HEK293 (cell line): ENCODE measurements around the gene RTP5.

ENCODE experiments used
- CTCF ChIA-PET: fragments of 350-600 bp; formaldehyde crosslinking; extraction: SDS; loops from one replicate; lab custom pipeline; 2021; ENCODE audit warnings: antibody characterized with exemption; lab: Yijun Ruan, JAX
- POLR2A ChIA-PET: fragments of 300-600 bp; formaldehyde crosslinking; extraction: SDS; loops from one replicate; lab custom pipeline; 2020; ENCODE audit warnings: antibody characterized with exemption, inconsistent platforms; lab: Yijun Ruan, JAX
- H3K27ac ChIP-seq: fragments of 200-500 bp; sonication (Bioruptor generic); 2 replicates; pipeline ENCODE4 v1.5.1; 2014; ENCODE audit warnings: low read depth, low read length, control low read depth, inconsistent platforms; ENCODE audit errors: extremely low read depth
- H3K36me3 ChIP-seq, 2 experiments: fragments of 200-500 bp in 1 of 2; sonication (Bioruptor generic) in 1 of 2; 1 replicate in 1 of 2; 2 replicates in 1 of 2; pipeline ENCODE4 v1.5.1; 2014 to 2017; ENCODE audit warnings: inconsistent platforms in 2 of 2, low read length in 2 of 2; ENCODE audit not compliant: control insufficient read depth in 2 of 2, insufficient read depth in 1 of 2
- H3K4me1 ChIP-seq: fragments of 200-500 bp; sonication (Bioruptor generic); 2 replicates; pipeline ENCODE4 v1.5.1; 2014; ENCODE audit warnings: mild to moderate bottlenecking, low read length, inconsistent platforms; ENCODE audit not compliant: control insufficient read depth, insufficient read depth
- H3K4me3 ChIP-seq: 2 replicates; pipeline ENCODE4 v1.5.1; 2011; ENCODE audit warnings: low read depth, mild to moderate bottlenecking, control low read depth, low read length, moderate library complexity
- H3K9me3 ChIP-seq: fragments of 200-500 bp; sonication (Bioruptor generic); 2 replicates; pipeline ENCODE4 v1.5.1; 2014; ENCODE audit warnings: low read depth, low read length, inconsistent platforms; ENCODE audit not compliant: control insufficient read depth, insufficient read depth
- GLI4 ChIP-seq: fragments of 450-650 bp; formaldehyde crosslinking; IDR thresholded peaks from 2 replicates; pipeline ENCODE4 v1.5.1; 2016; ENCODE audit warnings: missing biosample characterization, missing genetic modification characterization
- GLIS2 ChIP-seq: fragments of 450-650 bp; formaldehyde crosslinking; IDR thresholded peaks from 2 replicates; pipeline ENCODE4 v1.5.1; 2016; ENCODE audit warnings: missing biosample characterization, missing genetic modification characterization
- HOXA7 ChIP-seq: sonication (generic); formaldehyde crosslinking; IDR thresholded peaks from 2 replicates; pipeline ENCODE4 v1.8.1; 2022; ENCODE audit warnings: missing genetic modification reagents, borderline replicate concordance
- KLF16 ChIP-seq: fragments of 450-650 bp; formaldehyde crosslinking; IDR thresholded peaks from 2 replicates; pipeline ENCODE4 v1.5.1; 2017; ENCODE audit warnings: missing biosample characterization, missing genetic modification characterization
- OVOL3 ChIP-seq: fragments of 450-650 bp; formaldehyde crosslinking; IDR thresholded peaks from 2 replicates; pipeline ENCODE4 v1.5.1; 2016; ENCODE audit warnings: missing biosample characterization, missing genetic modification characterization
- PRDM1 ChIP-seq: fragments of 450-650 bp; formaldehyde crosslinking; IDR thresholded peaks from 2 replicates; pipeline ENCODE4; 2016; ENCODE audit warnings: missing biosample characterization, missing genetic modification characterization
- SALL2 ChIP-seq: fragments of 450-650 bp; formaldehyde crosslinking; IDR thresholded peaks from 2 replicates; pipeline ENCODE4 v1.5.0; 2017; ENCODE audit warnings: missing biosample characterization, mild to moderate bottlenecking, missing genetic modification characterization, borderline replicate concordance
- SETDB1 ChIP-seq: IDR thresholded peaks from one replicate; pipeline ENCODE4 v1.6.1; 2017; ENCODE audit warnings: mild to moderate bottlenecking, low read length, moderate library complexity, mixed read lengths; ENCODE audit not compliant: insufficient read length
- YY2 ChIP-seq: fragments of 450-650 bp; formaldehyde crosslinking; IDR thresholded peaks from 2 replicates; pipeline ENCODE4 v1.5.1; 2016; ENCODE audit warnings: missing biosample characterization, missing genetic modification characterization
- ZEB2 ChIP-seq: fragments of 450-650 bp; formaldehyde crosslinking; IDR thresholded peaks from 2 replicates; pipeline ENCODE4 v1.5.1; 2016; ENCODE audit warnings: missing biosample characterization, missing genetic modification characterization
- ZNF214 ChIP-seq: fragments of 450-650 bp; formaldehyde crosslinking; IDR thresholded peaks from 2 replicates; pipeline ENCODE4 v1.5.1; 2017; ENCODE audit warnings: missing biosample characterization, mild to moderate bottlenecking, missing genetic modification characterization, borderline replicate concordance
- ZNF23 ChIP-seq: fragments of 450-650 bp; formaldehyde crosslinking; IDR thresholded peaks from 2 replicates; pipeline ENCODE4 v1.5.1; 2016; ENCODE audit warnings: missing biosample characterization, missing genetic modification characterization, borderline replicate concordance
- ZNF239 ChIP-seq: fragments of 450-650 bp; formaldehyde crosslinking; IDR thresholded peaks from 2 replicates; pipeline ENCODE4 v1.5.1; 2016; ENCODE audit warnings: missing biosample characterization, missing genetic modification characterization
- ZNF274 ChIP-seq, 2 experiments: fragments of 200-500 bp in 1 of 2; fragments of 450-650 bp in 1 of 2; sonication (Bioruptor generic) in 1 of 2; formaldehyde crosslinking in 1 of 2; IDR thresholded peaks; 2 replicates each; pipeline versions ENCODE4 v1.5.1 to v1.6.1; 2014 to 2016; ENCODE audit warnings: borderline replicate concordance in 1 of 2, inconsistent platforms in 1 of 2, low read length in 1 of 2, missing biosample characterization in 1 of 2, missing genetic modification characterization in 1 of 2
- ZNF302 ChIP-seq: fragments of 450-650 bp; formaldehyde crosslinking; IDR thresholded peaks from 2 replicates; pipeline ENCODE4 v1.5.1; 2016; ENCODE audit warnings: missing biosample characterization, missing genetic modification characterization, low read depth
- ZNF324 ChIP-seq: fragments of 450-650 bp; formaldehyde crosslinking; IDR thresholded peaks from 2 replicates; pipeline ENCODE4 v1.5.1; 2016; ENCODE audit warnings: missing biosample characterization, missing genetic modification characterization
- ZNF335 ChIP-seq: fragments of 450-650 bp; formaldehyde crosslinking; conservative IDR thresholded peaks from 2 replicates; pipeline ENCODE4 v1.5.1; 2016; ENCODE audit warnings: missing biosample characterization, missing genetic modification characterization
- ZNF404 ChIP-seq: fragments of 450-650 bp; formaldehyde crosslinking; IDR thresholded peaks from 2 replicates; pipeline ENCODE4 v1.5.1; 2017; ENCODE audit warnings: missing biosample characterization, missing genetic modification characterization
- ZNF571 ChIP-seq: fragments of 450-650 bp; formaldehyde crosslinking; IDR thresholded peaks from 2 replicates; pipeline ENCODE4 v1.5.0; 2017; ENCODE audit warnings: missing biosample characterization, missing genetic modification characterization
- ZNF610 ChIP-seq: fragments of 450-650 bp; formaldehyde crosslinking; IDR thresholded peaks from 2 replicates; pipeline ENCODE4 v1.5.1; 2016; ENCODE audit warnings: missing biosample characterization, missing genetic modification characterization, borderline replicate concordance
- ZNF777 ChIP-seq: fragments of 450-650 bp; formaldehyde crosslinking; IDR thresholded peaks from 2 replicates; pipeline ENCODE4 v1.5.1; 2017; ENCODE audit warnings: missing biosample characterization, missing genetic modification characterization, borderline replicate concordance
- ZNF843 ChIP-seq: fragments of 450-650 bp; formaldehyde crosslinking; IDR thresholded peaks from 2 replicates; pipeline ENCODE4 v1.5.1; 2016; ENCODE audit warnings: missing biosample characterization, missing genetic modification characterization
- TF ChIP-seq, protein P1 (sequence below): fragments of 450-650 bp; formaldehyde crosslinking; IDR thresholded peaks from 2 replicates; pipeline ENCODE4 v1.5.1; 2016; ENCODE audit warnings: missing biosample characterization, missing genetic modification characterization
- TF ChIP-seq, protein P2 (sequence below): fragments of 450-650 bp; formaldehyde crosslinking; IDR thresholded peaks from 2 replicates; pipeline ENCODE4 v1.5.1; 2017; ENCODE audit warnings: missing biosample characterization, missing genetic modification characterization
- TF ChIP-seq, protein P3 (sequence below): fragments of 450-650 bp; formaldehyde crosslinking; conservative IDR thresholded peaks from 2 replicates; pipeline ENCODE4 v1.5.1; 2016; ENCODE audit warnings: low read depth, missing biosample characterization, missing genetic modification characterization
- TF ChIP-seq, protein P4 (sequence below): fragments of 450-650 bp; formaldehyde crosslinking; IDR thresholded peaks from 2 replicates; pipeline ENCODE4 v1.5.1; 2016; ENCODE audit warnings: missing biosample characterization, missing genetic modification characterization
- TF ChIP-seq, protein P5 (sequence below): fragments of 450-650 bp; formaldehyde crosslinking; IDR thresholded peaks from 2 replicates; pipeline ENCODE4 v1.5.1; 2016; ENCODE audit warnings: missing biosample characterization, missing genetic modification characterization

Gene RTP5

DNA sequence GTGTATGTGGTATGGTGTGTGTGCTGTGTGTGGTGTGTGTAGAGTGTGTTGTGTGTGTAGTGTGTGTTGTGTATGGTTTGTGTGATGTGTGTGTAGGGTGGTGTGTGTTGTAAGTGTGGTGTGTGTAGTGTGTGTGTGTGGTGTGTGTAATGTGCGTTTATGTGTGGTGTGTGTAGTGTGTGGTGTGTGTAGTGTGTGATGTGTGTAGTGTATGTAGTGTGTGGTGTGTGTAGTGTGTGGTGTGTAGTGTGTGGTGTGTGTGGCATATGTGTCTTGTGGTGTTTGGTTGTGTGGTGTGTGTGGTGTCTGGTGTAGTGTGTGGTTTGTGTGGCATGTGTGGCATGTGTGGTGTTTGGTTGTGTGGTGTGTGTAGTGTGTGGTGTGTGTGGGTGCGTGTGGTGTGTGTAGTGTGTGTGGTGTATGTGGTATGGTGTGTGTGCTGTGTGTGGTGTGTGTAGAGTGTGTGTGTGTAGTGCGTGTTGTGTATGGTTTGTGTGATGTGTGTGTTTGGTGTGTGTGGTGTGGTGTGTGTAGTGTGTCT, 4.0 kb upstream of the RTP5 start (continued):
- TF ChIP-seq, protein P1, sequence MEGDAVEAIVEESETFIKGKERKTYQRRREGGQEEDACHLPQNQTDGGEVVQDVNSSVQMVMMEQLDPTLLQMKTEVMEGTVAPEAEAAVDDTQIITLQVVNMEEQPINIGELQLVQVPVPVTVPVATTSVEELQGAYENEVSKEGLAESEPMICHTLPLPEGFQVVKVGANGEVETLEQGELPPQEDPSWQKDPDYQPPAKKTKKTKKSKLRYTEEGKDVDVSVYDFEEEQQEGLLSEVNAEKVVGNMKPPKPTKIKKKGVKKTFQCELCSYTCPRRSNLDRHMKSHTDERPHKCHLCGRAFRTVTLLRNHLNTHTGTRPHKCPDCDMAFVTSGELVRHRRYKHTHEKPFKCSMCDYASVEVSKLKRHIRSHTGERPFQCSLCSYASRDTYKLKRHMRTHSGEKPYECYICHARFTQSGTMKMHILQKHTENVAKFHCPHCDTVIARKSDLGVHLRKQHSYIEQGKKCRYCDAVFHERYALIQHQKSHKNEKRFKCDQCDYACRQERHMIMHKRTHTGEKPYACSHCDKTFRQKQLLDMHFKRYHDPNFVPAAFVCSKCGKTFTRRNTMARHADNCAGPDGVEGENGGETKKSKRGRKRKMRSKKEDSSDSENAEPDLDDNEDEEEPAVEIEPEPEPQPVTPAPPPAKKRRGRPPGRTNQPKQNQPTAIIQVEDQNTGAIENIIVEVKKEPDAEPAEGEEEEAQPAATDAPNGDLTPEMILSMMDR (tag by site-specific recombination), result 0 out of 2 replicates have a peak, but pooled peaks have one; percentile 3
- TF ChIP-seq ZNF843 (tag by site-specific recombination) (no peak), HOXA7 (no peak), ZNF239 (0 out of 2 replicates have a peak, but pooled peaks have one; percentile 9), ZNF335 (tag by site-specific recombination) (no peak), ZEB2 (no peak), ZNF214 (no peak), OVOL3 (tag by site-specific recombination) (no peak; the same call in 1 of the 2 replicates), SALL2 (tag by site-specific recombination) (no peak), ZNF302 (no peak)
- TF ChIP-seq, protein P2, sequence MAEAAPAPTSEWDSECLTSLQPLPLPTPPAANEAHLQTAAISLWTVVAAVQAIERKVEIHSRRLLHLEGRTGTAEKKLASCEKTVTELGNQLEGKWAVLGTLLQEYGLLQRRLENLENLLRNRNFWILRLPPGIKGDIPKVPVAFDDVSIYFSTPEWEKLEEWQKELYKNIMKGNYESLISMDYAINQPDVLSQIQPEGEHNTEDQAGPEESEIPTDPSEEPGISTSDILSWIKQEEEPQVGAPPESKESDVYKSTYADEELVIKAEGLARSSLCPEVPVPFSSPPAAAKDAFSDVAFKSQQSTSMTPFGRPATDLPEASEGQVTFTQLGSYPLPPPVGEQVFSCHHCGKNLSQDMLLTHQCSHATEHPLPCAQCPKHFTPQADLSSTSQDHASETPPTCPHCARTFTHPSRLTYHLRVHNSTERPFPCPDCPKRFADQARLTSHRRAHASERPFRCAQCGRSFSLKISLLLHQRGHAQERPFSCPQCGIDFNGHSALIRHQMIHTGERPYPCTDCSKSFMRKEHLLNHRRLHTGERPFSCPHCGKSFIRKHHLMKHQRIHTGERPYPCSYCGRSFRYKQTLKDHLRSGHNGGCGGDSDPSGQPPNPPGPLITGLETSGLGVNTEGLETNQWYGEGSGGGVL, result no peak

DNA sequence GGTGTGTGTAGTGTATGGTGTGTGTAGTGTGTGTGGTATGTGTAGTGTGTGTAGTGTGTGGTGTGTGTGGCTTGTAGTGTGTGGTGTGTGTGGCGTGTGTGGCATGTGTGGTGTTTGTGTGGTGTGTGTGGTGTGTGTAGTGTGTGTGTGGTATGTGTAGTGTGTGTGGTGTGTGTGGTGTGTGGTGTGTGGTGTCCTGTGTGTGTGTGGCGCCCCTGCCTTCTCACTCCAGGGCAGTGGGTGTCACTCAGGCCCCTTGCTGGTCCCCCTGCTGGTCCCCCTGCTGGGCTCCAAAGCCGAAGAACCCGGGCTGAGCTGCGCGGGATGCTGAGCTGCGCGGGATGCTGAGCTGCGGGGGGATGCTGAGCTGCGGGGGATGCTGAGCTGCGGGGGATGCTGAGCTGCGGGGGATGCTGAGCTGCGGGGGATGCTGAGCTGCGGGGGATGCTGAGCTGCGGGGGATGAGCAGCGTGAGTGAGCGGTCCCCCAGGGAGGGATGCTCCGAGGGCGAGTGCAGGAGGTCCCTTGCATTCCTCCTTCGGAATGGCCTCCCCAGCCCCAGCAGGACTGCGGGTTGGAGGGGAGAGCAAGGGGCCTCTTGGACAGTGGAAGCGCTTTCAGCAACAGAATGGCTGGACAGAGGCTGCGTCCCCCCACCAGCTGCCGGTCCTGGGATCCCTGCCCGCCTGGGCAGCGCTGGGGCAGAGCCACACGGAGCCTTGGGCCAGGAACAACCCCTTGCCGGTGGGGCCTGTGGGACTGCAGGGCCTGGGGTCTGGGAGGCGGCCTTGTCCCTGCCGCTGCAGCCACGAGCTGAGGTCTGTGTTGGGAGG, 3.4 kb upstream of the RTP5 start:
- Histone ChIP-seq H3K27ac (no peak overlapping the region), H3K4me1 (no peaks in the 10 kb centered on the region), H3K36me3 (no peaks in the 10 kb centered on the region), H3K9me3 (no peaks in the 10 kb centered on the region), H3K4me3 (no peak overlapping the region)
- ChIA-PET POLR2A (interaction anchor here (0.6 to 0.8 kb wide), 2 partner anchors 164 to 930 kb away, joined by 3 to 4 read pairs; partner anchors contain the start of gene ING5), CTCF (no interaction called here)
- TF ChIP-seq ZNF571 (tag by site-specific recombination) (no peak), ZNF610 (no peak), GLI4 (no peak), SETDB1 (no peak), ZNF23 (no peak), ZNF274 (IDR thresholded peaks at IDR 0.05; ENCODE audit: low read length) (no peak), ZNF274 (tag by site-specific recombination; IDR thresholded peaks at IDR 0.05; ENCODE audit: borderline replicate concordance) (no peak), PRDM1 (tag by site-specific recombination) (no peak), YY2 (tag by site-specific recombination) (no peak), GLIS2 (tag by site-specific recombination) (peak; percentile 66), ZNF324 (tag by site-specific recombination) (no peak; the same call in 1 of the 2 replicates), KLF16 (no peak), ZNF404 (tag by site-specific recombination) (no peak), ZNF777 (tag by site-specific recombination) (no peak)
- TF ChIP-seq, protein P3, sequence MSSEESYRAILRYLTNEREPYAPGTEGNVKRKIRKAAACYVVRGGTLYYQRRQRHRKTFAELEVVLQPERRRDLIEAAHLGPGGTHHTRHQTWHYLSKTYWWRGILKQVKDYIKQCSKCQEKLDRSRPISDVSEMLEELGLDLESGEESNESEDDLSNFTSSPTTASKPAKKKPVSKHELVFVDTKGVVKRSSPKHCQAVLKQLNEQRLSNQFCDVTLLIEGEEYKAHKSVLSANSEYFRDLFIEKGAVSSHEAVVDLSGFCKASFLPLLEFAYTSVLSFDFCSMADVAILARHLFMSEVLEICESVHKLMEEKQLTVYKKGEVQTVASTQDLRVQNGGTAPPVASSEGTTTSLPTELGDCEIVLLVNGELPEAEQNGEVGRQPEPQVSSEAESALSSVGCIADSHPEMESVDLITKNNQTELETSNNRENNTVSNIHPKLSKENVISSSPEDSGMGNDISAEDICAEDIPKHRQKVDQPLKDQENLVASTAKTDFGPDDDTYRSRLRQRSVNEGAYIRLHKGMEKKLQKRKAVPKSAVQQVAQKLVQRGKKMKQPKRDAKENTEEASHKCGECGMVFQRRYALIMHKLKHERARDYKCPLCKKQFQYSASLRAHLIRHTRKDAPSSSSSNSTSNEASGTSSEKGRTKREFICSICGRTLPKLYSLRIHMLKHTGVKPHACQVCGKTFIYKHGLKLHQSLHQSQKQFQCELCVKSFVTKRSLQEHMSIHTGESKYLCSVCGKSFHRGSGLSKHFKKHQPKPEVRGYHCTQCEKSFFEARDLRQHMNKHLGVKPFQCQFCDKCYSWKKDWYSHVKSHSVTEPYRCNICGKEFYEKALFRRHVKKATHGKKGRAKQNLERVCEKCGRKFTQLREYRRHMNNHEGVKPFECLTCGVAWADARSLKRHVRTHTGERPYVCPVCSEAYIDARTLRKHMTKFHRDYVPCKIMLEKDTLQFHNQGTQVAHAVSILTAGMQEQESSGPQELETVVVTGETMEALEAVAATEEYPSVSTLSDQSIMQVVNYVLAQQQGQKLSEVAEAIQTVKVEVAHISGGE (tag by site-specific recombination), result no peak
- TF ChIP-seq, protein P4, sequence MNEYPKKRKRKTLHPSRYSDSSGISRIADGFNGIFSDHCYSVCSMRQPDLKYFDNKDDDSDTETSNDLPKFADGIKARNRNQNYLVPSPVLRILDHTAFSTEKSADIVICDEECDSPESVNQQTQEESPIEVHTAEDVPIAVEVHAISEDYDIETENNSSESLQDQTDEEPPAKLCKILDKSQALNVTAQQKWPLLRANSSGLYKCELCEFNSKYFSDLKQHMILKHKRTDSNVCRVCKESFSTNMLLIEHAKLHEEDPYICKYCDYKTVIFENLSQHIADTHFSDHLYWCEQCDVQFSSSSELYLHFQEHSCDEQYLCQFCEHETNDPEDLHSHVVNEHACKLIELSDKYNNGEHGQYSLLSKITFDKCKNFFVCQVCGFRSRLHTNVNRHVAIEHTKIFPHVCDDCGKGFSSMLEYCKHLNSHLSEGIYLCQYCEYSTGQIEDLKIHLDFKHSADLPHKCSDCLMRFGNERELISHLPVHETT (tag by site-specific recombination), result no peak
- TF ChIP-seq, protein P5, sequence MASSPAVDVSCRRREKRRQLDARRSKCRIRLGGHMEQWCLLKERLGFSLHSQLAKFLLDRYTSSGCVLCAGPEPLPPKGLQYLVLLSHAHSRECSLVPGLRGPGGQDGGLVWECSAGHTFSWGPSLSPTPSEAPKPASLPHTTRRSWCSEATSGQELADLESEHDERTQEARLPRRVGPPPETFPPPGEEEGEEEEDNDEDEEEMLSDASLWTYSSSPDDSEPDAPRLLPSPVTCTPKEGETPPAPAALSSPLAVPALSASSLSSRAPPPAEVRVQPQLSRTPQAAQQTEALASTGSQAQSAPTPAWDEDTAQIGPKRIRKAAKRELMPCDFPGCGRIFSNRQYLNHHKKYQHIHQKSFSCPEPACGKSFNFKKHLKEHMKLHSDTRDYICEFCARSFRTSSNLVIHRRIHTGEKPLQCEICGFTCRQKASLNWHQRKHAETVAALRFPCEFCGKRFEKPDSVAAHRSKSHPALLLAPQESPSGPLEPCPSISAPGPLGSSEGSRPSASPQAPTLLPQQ (tag by site-specific recombination), result no peak
